ENCODE measurements around the gene CA10. TPM values are rescaled to one million over a fixed set of nuclear protein-coding genes. Genes with fewer than 3 reads are reported as not detected.

Gene CA10
- total and polyA plus RNA-seq, 9 of the 15 experiments (the other 6 are each of a cell fraction or from before 2014, with no cell fraction given) = not detected

GRCh38 chr17:51813784-51814174, 344.7 kb downstream of the CA10 start:
- Histone ChIP-seq H3K36me3 (ENCODE audit: control insufficient read depth, insufficient read depth, low read length) (no peaks in the 10 kb centered on the region), H3K9ac (ENCODE audit: insufficient read depth in 1 of 2, low read depth in 2 of 2, low read length in 2 of 2) (no peak overlapping the region), H3K9me3 (replicated peaks; ENCODE audit: control insufficient read depth, insufficient read depth, low read depth, low read length) (no peaks in the 10 kb centered on the region), H3K4me1 (replicated peaks in 1 of 2; ENCODE audit: control insufficient read depth in 2 of 2, insufficient read depth in 2 of 2, low read length in 2 of 2) (no peaks in the 10 kb centered on the region), H3K79me2 (ENCODE audit: control insufficient read depth, insufficient read depth, low read length) (no peaks in the 10 kb centered on the region), H3K27me3 (ENCODE audit: control insufficient read depth in 2 of 2, insufficient read depth in 2 of 2, low read length in 2 of 2) (no peaks in the 10 kb centered on the region), H3K27ac (ENCODE audit: extremely low read depth, low read depth, low read length) (no peak overlapping the region), H4K20me1 (replicated peaks; ENCODE audit: control insufficient read depth, insufficient read depth, low read length) (no peaks in the 10 kb centered on the region), H3K4me3 (no peak overlapping the region), H3K9me1 (ENCODE audit: control insufficient read depth, insufficient read depth, low read length) (no peaks in the 10 kb centered on the region), H2AFZ (ENCODE audit: low read depth, low read length) (no peak overlapping the region), H3K4me2 (ENCODE audit: insufficient read depth, low read length) (no peak overlapping the region)
- DNase-seq (ENCODE audit: extremely low read depth in 1 of 4, low spot score in 3 of 4) = no peak
- ChIA-PET POLR2A (no interaction called here), CTCF (ENCODE audit: low intra/inter-chr PET ratio) (no interaction called here)
- FAIRE-seq = no peak
- ATAC-seq = no peak
- 0% methylated on average over 1 of the region's 1 CpG for WGBS (ENCODE audit: insufficient coverage, low coverage, missing lambda C conversion rate)
- in situ Hi-C loops (cut with MboI) (no loop called here), intact Hi-C loops (cut with micrococcal nuclease) (no loop called here)
- no TSS peak for BruUV-seq (replicated peaks)
- no peak for TF ChIP-seq RB1 (IDR thresholded peaks at IDR 0.05; ENCODE audit: low read depth)
- no peak for TF ChIP-seq ZNF785 (CRISPR knock-in tag; IDR thresholded peaks at IDR 0.05)
- TF ChIP-seq KLF13 (tag; IDR thresholded peaks at IDR 0.05; ENCODE audit: borderline replicate concordance, low read depth) = no peak
- no peak for TF ChIP-seq ZNF324 (CRISPR knock-in tag; IDR thresholded peaks at IDR 0.05)
- TF ChIP-seq ZNF280A (IDR thresholded peaks at IDR 0.05; ENCODE audit: low read depth, partially characterized antibody) = no peak
- no peak for TF ChIP-seq ZMIZ1 (IDR thresholded peaks at IDR 0.05; ENCODE audit: low read depth in 2 of 2, low read length in 2 of 2)
- TF ChIP-seq HCFC1 (IDR thresholded peaks at IDR 0.05; ENCODE audit: low read depth, low read length) = no peak
- no peak for TF ChIP-seq PATZ1 (CRISPR knock-in tag; IDR thresholded peaks at IDR 0.05; ENCODE audit: borderline replicate concordance)
- no peak for TF ChIP-seq THRB (CRISPR knock-in tag; conservative IDR thresholded peaks at IDR 0.05)
- TF ChIP-seq SNRNP70 (optimal IDR thresholded peaks at IDR 0.05; ENCODE audit: low read depth, low read length) = no peak
- no peak for TF ChIP-seq MYBL2 (IDR thresholded peaks at IDR 0.05; ENCODE audit: low read depth)
- no peak for TF ChIP-seq MYBL2 (CRISPR knock-in tag; IDR thresholded peaks at IDR 0.05; ENCODE audit: borderline replicate concordance)
- TF ChIP-seq ZNF311 (CRISPR knock-in tag; IDR thresholded peaks at IDR 0.05) = no peak
- TF ChIP-seq ARHGAP35 (IDR thresholded peaks at IDR 0.05; ENCODE audit: partially characterized antibody) = no peak
- TF ChIP-seq CCNT2 (IDR thresholded peaks at IDR 0.05; ENCODE audit: borderline replicate concordance, extremely low read depth, insufficient read length, low read depth, low read length) = no peak

Measured in K562 (cell line).